GM21390 (cell line): ENCODE measurements around the gene SORL1-AS1.
A peak's percentile ranks its signal among the peaks of the same experiment; 100 is the strongest.

ENCODE experiments used
- ATAC-seq: cut with Tn5 transposase; IDR thresholded peaks from one replicate; pipeline ENCODE4 v1.9.1; 2021; ENCODE audit not compliant: unreplicated experiment

The SORL1-AS1 gene

GRCh38 chr11:121453589-121454299 is 977 bp upstream of the SORL1-AS1 start:
- no peak for ATAC-seq

DNA sequence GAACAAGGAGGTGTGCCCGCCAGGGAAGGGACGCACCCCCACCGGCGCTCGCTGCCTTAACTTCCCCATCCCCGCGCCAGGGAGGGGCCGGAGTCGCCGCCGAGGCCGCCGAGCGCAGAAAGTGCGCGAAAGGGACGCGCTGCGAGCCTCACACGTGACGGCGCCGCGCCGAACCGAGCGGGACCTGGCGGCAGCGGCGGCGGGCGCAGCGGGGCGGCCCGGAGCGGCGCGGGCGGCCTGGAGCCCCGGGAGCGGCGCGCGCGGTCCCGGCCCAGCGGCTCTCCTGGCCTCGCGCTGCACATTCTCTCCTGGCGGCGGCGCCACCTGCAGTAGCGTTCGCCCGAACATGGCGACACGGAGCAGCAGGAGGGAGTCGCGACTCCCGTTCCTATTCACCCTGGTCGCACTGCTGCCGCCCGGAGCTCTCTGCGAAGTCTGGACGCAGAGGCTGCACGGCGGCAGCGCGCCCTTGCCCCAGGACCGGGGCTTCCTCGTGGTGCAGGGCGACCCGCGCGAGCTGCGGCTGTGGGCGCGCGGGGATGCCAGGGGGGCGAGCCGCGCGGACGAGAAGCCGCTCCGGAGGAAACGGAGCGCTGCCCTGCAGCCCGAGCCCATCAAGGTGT is 670 bp downstream of the SORL1-AS1 start, which contains the start of gene SORL1:
SORL1 (plus strand) TSS at position 329 of the 623 bp plus-strand sequence; CDS start at position 347, 18 bp downstream.
- ATAC-seq: peak; percentile 57

- no peak for ATAC-seq
Observed at GRCh38 chr11:121451178-121451985, 1.4 kb downstream of the SORL1-AS1 start.

GRCh38 chr11:121450401-121450800 is 2.4 kb downstream of the SORL1-AS1 start:
- no peak for ATAC-seq

GRCh38 chr11:121449626-121450025 is 3.1 kb downstream of the SORL1-AS1 start:
- ATAC-seq: no peak

DNA sequence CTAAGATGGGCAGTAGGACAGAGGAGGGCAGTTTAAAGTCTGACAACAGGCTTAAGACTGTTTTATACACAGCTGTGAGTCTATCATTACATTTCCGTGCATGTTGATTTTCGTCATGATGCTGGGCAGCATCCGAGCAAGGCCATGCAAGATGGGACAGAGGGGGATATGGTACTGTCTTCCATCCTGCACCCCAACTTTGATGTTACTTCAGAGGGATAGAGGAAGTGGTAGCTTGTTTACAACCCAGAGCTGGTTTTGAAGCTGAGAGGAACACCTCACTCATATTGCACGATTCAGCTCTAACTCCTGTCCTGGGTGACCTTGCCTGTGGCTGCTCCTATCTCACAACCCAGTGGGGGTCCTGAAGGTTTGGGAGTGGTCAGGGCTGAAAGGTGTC is 3.6 kb downstream of the SORL1-AS1 start:
- no peak for ATAC-seq

DNA sequence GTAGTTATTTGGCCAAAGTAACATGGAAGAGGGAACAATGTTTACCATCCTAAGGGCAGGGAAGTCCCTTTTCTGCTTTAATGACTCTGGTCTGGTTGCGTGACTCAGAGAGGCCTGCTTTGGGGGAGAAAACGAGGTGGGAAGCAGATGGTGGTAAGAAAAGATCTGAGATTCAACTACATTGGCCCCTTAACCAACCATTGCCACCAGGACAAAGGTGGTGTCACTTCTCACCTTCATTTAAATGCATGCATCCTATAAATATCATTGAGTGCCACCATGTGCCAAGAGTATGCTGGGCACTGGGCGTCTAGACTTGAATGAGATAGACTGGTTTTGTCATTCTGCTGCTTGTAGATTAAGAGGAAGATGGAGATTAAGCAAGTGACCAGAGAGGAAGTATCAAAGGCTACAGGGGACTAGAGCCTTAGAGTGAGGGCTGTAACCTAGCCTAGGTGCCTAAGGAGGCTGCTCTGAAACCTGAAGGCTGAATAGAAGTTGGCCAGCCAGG is 4.3 kb downstream of the SORL1-AS1 start:
- no peak for ATAC-seq

- ATAC-seq: no peak
Observed at GRCh38 chr11:121448011-121448410, 4.8 kb downstream of the SORL1-AS1 start.

DNA sequence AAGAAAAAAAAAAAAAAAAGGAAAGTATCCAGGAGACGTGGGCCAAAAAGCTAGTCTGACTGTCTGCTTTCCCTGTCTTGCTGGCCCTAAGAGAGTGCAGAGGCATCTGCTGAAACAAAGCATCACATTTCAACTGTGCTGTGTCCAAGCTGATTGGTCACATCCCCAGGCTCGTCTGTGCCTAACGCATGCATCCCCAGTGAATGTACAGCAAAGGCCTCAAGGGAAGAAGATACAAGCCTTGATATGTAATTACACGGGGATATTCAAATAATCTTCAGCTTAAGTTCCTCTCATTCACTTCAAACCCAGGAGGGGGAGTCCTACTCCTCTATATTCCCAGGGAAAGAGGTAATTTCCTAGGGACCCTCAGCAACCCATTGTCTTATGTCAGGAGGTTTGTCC is 6.0 kb downstream of the SORL1-AS1 start:
- no peak for ATAC-seq

DNA sequence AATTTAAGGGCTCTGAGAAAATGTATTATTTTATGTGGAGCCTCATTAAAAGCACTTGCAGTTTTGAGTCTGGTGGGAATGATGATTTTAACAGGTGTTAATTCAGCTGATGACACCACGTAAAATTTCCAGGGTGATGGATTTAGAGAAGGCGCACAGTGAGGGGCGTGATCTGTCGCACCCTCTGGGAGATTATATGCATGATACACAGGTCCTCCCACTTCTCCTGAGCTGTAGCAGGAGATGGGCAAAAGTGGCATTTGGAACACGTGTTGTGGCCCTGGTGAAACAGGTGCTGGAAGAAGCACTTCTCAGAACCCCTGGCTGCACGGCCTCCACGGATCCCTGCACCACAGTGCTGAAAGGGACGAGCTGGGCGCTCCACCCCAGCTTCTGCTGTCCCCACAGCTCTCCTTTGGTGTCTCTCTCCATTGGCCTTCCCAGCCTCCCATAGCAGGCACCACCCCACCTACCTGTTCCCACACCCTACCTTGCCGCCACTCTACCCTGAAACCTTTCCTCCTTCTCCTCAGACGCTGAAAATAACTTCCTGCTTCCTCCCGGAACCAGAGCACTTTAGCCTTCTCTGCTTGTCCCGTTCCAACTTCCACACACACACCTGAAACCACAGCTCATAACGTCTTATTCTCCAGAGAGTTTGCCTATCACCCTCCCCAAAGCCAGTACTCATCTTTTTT is 7.5 kb downstream of the SORL1-AS1 start:
- no peak for ATAC-seq

DNA sequence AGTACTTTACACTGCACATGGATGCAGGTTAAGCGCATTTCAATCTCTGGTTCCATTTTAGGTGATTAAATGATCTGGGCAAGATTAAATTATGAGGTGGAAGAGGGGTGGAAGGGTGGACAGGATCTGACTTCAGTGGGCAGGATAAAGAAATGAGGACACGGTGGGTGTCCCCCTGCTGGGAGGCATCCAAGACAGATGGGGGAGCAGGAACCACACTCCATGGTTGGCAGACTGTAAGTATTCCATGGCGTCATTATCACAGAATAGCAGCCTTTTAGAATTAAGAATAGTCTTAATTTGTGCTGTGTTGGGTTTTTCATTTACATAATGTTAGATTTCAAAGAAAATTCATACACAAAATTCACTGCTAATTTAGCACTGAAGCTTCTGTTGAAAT is 8.2 kb downstream of the SORL1-AS1 start:
- no peak for ATAC-seq

DNA sequence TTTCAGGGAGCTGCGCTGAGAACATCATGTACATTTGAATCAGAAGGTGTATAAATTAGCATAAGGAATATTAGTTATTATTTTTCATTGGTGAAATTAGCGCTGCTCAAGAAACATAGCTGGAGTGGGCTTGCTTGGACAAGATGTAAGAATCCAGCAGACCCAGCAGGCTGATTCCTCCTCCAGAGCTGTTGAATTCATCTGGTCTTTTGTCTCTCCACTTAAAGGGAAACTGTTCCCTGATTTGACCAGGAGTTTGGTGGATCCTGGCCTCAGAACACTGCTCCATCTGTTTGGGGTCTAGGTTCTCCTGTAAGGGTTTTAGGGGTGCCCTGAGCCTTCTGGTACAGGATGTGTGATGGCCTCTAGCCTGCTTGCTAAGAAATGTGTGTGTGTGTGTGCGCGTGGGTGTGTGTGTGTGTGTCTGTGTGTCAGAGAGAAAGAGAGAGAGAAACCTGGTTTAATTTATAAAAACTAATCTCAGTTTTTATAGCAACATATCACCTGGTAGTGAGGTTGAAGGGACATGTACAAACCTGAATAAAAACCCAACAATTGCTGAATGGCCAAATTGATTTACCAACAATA is 9.0 kb downstream of the SORL1-AS1 start:
- no peak for ATAC-seq

- ATAC-seq: no peak
Observed at GRCh38 chr11:121441521-121441920, 11.2 kb downstream of the SORL1-AS1 start.

GRCh38 chr11:121439759-121440158 is 13.0 kb downstream of the SORL1-AS1 start:
- ATAC-seq: no peak

DNA sequence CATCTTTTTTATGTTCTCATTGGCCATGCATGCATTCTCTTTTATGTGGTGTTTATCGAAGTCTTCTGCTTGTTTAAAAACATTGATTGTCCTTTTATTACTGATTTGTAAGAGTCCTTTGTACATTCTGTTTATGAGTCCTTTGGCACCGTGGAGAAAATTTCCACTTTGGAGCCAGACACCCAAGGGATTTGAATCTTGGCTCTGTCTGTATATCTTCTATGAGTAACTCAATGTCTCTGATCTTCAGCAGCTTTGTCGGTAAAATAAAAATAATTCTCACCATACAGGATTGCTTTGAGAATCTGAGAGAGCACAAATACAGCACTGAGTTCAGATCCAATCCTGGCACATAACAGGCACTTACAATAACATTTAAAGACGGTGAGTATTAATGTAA is 13.4 kb downstream of the SORL1-AS1 start:
- no peak for ATAC-seq

DNA sequence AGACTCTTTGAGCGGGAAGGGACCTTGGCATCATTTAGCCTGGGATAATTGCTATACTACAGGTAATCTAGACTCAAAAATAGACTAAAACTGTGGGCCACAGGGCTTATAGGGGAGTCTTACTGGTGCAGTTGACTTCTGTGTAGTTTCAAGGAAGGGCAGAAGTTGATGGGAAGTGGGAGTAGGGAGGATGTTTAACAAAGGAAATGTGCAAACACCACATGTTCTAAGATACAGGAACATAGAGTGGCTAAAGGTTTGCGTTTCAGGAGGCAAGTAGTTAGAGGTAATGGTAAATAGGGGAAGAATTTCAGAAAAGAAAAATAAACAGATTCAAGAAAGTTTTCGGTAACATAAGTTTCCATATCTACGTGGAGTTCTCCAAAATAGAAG is 15.1 kb downstream of the SORL1-AS1 start:
- ATAC-seq: no peak

DNA sequence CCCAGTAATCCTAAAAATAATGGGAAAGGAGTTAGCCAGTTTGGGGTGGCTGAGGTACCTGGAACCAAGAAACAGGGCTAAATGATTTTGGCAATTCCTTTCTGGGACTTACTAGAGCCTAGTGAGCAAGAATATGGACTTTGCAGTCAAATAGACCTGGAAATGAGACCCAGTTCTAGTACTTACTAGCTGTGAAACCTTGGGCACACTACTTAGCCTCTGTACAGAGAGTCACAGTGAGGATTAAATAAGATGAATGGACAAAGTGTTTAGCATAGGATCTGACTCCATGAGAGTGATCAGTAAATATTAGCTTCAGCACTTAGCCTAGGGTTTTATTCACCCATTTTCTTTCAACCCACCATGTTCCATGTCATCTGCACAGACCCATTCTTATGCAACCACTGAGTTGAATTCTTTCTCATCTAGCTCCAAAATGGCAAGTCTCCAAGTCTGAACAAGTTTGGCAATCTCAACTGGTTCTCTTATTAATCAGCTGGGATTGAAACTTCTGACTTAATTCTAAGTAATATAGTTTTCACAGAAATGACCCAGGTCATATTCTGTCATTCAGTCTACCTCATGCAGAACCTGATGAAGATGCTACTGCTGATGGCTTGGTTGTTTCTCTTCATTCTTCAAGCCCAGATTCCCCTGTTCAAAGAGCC is 15.6 kb downstream of the SORL1-AS1 start:
- ATAC-seq: no peak

DNA sequence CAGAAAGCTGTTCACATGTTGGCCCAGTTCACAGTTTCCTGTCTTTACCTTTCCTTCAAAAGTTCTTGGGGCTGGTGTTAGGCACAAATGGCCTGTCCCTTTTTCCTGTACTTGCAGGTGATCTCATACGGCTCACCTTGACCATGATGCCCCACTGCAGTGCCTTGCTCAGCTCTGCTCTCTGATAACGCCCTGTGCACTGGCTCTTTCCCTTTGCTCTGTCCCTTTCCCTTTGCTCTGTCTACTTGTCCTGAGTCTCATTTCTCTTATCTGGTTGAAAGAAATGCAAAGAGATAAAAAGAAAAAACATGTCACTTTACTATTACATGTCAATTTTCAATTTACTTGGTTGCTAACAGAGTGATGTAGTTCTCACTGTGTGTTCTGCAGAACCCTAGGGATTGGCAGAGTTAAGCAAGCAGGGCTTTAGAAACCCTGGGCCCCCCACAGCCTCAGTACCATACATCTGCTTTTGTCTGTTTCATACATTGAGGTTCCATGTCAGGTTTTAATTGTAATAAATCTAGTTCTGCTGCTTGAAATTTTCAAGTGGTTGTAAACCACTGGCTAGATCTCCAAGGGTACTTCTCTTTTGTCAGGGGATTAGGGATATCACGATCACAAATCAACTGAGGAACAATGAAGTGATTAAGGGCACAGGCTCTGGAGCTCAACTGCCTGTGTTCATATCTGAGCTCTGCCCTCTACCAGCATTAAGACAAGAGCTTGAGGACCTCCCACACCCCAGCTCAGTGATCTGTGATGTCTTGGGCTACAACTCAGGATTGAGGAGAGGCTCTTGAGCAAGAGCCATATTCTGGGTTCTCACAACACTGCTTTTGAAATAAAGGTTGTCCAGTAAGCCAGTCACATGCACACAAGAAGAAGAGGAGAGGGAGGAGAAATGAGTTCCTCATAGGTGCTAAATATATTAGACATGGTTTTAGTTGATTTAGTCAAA is 16.9 kb downstream of the SORL1-AS1 start:
- ATAC-seq: no peak

- no peak for ATAC-seq
Observed at GRCh38 chr11:121435132-121435531, 17.6 kb downstream of the SORL1-AS1 start.
